Measurements from ENCODE around the gene SLC22A23. TPM values are rescaled to one million over a fixed set of nuclear protein-coding genes. Genes with fewer than 3 reads are reported as not detected.

Gene SLC22A23
- total RNA-seq, 1 experiment from 2014 or later, result 8.2 TPM

- no peak for DNase-seq (ENCODE audit: low spot score)
Observed at GRCh38 chr6:3335169-3335568, 121.7 kb downstream of the SLC22A23 start.

- no peak for DNase-seq (ENCODE audit: low spot score)
Observed at GRCh38 chr6:3334555-3334954, 122.3 kb downstream of the SLC22A23 start.

- DNase-seq (ENCODE audit: low spot score), result no peak
Observed at GRCh38 chr6:3333263-3333662, 123.6 kb downstream of the SLC22A23 start.

GRCh38 chr6:3331971-3332370 lies 124.9 kb downstream of the SLC22A23 start:
- no peak for DNase-seq (ENCODE audit: low spot score)

- DNase-seq (ENCODE audit: low spot score), result no peak
Observed at GRCh38 chr6:3331494-3331893, 125.4 kb downstream of the SLC22A23 start.

GRCh38 chr6:3330199-3330598 lies 126.7 kb downstream of the SLC22A23 start:
- no peak for DNase-seq (ENCODE audit: low spot score)

GRCh38 chr6:3329393-3330051 lies 127.3 kb downstream of the SLC22A23 start:
- no peak for DNase-seq (ENCODE audit: low spot score)

- DNase-seq (ENCODE audit: low spot score), result no peak
Observed at GRCh38 chr6:3328796-3329195, 128.1 kb downstream of the SLC22A23 start.

- no peak for DNase-seq (ENCODE audit: low spot score)
Observed at GRCh38 chr6:3328145-3328544, 128.7 kb downstream of the SLC22A23 start.

- no peak for DNase-seq (ENCODE audit: low spot score)
Observed at GRCh38 chr6:3327403-3327802, 129.4 kb downstream of the SLC22A23 start.

- no peak for DNase-seq (ENCODE audit: low spot score)
Observed at GRCh38 chr6:3326981-3327380, 129.9 kb downstream of the SLC22A23 start.

GRCh38 chr6:3326184-3326971 lies 130.5 kb downstream of the SLC22A23 start:
- peak; percentile 47 for DNase-seq (ENCODE audit: low spot score)

- peak; percentile 48 for DNase-seq (ENCODE audit: low spot score)
Observed at GRCh38 chr6:3325210-3325609, 131.6 kb downstream of the SLC22A23 start.

GRCh38 chr6:3324262-3324942 lies 132.4 kb downstream of the SLC22A23 start:
- peak; percentile 97 for DNase-seq (ENCODE audit: low spot score)

- no peak for DNase-seq (ENCODE audit: low spot score)
Observed at GRCh38 chr6:3323696-3324261, 133.1 kb downstream of the SLC22A23 start.

GRCh38 chr6:3323148-3323547 lies 133.7 kb downstream of the SLC22A23 start:
- DNase-seq (ENCODE audit: low spot score), result no peak

- DNase-seq (ENCODE audit: low spot score), result no peak
Observed at GRCh38 chr6:3322366-3322890, 134.4 kb downstream of the SLC22A23 start.

- DNase-seq (ENCODE audit: low spot score), result no peak
Observed at GRCh38 chr6:3321875-3322274, 135.0 kb downstream of the SLC22A23 start.

- no peak for DNase-seq (ENCODE audit: low spot score)
Observed at GRCh38 chr6:3321042-3321441, 135.8 kb downstream of the SLC22A23 start.

GRCh38 chr6:3320238-3320811 lies 136.5 kb downstream of the SLC22A23 start:
- DNase-seq (ENCODE audit: low spot score), result no peak

GRCh38 chr6:3319610-3320200 lies 137.1 kb downstream of the SLC22A23 start:
- no peak for DNase-seq (ENCODE audit: low spot score)

All from A172 (cell line).